Trophoblast cell (in vitro differentiated cells and primary cell): Measurements from ENCODE around the gene TMLHE.
"Not testable (repeated sequence)": the region's sequence is repeated elsewhere in the genome, so short reads cannot be mapped to it uniquely, and the experiment has no call there.

Source experiments
- DNase-seq, 2 donors: peaks; one replicate each; pipeline ENCODE4 v3.0.0-alpha.2; 2016
- H2AFZ ChIP-seq: 2 replicates; pipeline ENCODE4 v1.6.1; 2013; ENCODE audit warnings: low read length, moderate library complexity, mild to moderate bottlenecking; ENCODE audit not compliant: insufficient read depth, poor library complexity
- H2AK5ac ChIP-seq: 2 replicates; pipeline ENCODE4 v1.6.1; 2013; ENCODE audit warnings: mild to moderate bottlenecking, low read length
- H2BK120ac ChIP-seq: 2 replicates; pipeline ENCODE4 v1.6.1; 2013; ENCODE audit warnings: low read length, mild to moderate bottlenecking, moderate library complexity; ENCODE audit not compliant: insufficient read depth, poor library complexity
- H2BK12ac ChIP-seq: 2 replicates; pipeline ENCODE4 v1.6.1; 2013; ENCODE audit warnings: mild to moderate bottlenecking, low read length, moderate library complexity
- H2BK5ac ChIP-seq: 2 replicates; pipeline ENCODE4 v1.6.1; 2013; ENCODE audit warnings: low read length, low read depth, moderate library complexity, mild to moderate bottlenecking; ENCODE audit not compliant: poor library complexity
- H3K14ac ChIP-seq: 2 replicates; pipeline ENCODE4 v1.6.1; 2013; ENCODE audit warnings: mild to moderate bottlenecking, low read length
- H3K18ac ChIP-seq: 2 replicates; pipeline ENCODE4 v1.6.1; 2013; ENCODE audit warnings: mild to moderate bottlenecking, low read length
- H3K23ac ChIP-seq: 2 replicates; pipeline ENCODE4 v1.6.1; 2013; ENCODE audit warnings: low read length
- H3K27ac ChIP-seq: 2 replicates; pipeline ENCODE4 v1.5.1; 2013; ENCODE audit warnings: low read depth, mild to moderate bottlenecking, inconsistent platforms, low read length, moderate library complexity
- H3K27me3 ChIP-seq: 2 replicates; pipeline ENCODE4 v1.6.1; 2013; ENCODE audit warnings: inconsistent platforms, mild to moderate bottlenecking, low read length, moderate library complexity; ENCODE audit not compliant: insufficient read depth
- H3K36me3 ChIP-seq, 2 experiments: 1 replicate in 1 of 2; 2 replicates in 1 of 2; pipeline ENCODE4 v1.6.1; 2013; ENCODE audit warnings: low read length in 2 of 2, mild to moderate bottlenecking in 2 of 2, moderate library complexity in 1 of 2; ENCODE audit not compliant: insufficient read depth in 2 of 2, control insufficient read depth in 1 of 2
- H3K4ac ChIP-seq: 2 replicates; pipeline ENCODE4 v1.6.1; 2013; ENCODE audit warnings: low read depth, mild to moderate bottlenecking, low read length, moderate library complexity
- H3K4me1 ChIP-seq, 2 experiments: 1 replicate in 1 of 2; 2 replicates in 1 of 2; pipeline ENCODE4 v1.6.1; 2013; ENCODE audit warnings: low read length in 2 of 2, mild to moderate bottlenecking in 2 of 2, moderate library complexity in 1 of 2; ENCODE audit not compliant: insufficient read depth in 2 of 2, control insufficient read depth in 1 of 2
- H3K4me2 ChIP-seq: 2 replicates; pipeline ENCODE4 v1.6.1; 2013; ENCODE audit warnings: inconsistent platforms, mild to moderate bottlenecking, low read length, moderate library complexity
- H3K4me3 ChIP-seq: 2 replicates; pipeline ENCODE4 v1.5.1; 2013; ENCODE audit warnings: mild to moderate bottlenecking, low read depth, low read length, inconsistent platforms
- H3K79me1 ChIP-seq: one replicate; pipeline ENCODE4 v1.6.1; 2013; ENCODE audit warnings: low read length
- H3K79me2 ChIP-seq: 2 replicates; pipeline ENCODE4 v1.6.1; 2013; ENCODE audit warnings: low read length, mild to moderate bottlenecking; ENCODE audit not compliant: control insufficient read depth, insufficient read depth, poor library complexity
- H3K9ac ChIP-seq: 2 replicates; pipeline ENCODE4 v1.6.1; 2013; ENCODE audit warnings: mild to moderate bottlenecking, low read length
- H3K9me3 ChIP-seq: 2 replicates; pipeline ENCODE4 v1.6.1; 2013; ENCODE audit warnings: low read depth, mild to moderate bottlenecking, control low read depth, inconsistent platforms, low read length; ENCODE audit not compliant: insufficient read depth
- H4K12ac ChIP-seq: 2 replicates; pipeline ENCODE4 v1.6.1; 2013; ENCODE audit warnings: low read depth, mild to moderate bottlenecking, low read length, moderate library complexity
- H4K8ac ChIP-seq: 2 replicates; pipeline ENCODE4 v1.6.1; 2013; ENCODE audit warnings: low read depth, mild to moderate bottlenecking, low read length, moderate library complexity
- H4K91ac ChIP-seq: one replicate; pipeline ENCODE4 v1.6.1; 2013; ENCODE audit warnings: low read depth, mild to moderate bottlenecking, low read length, moderate library complexity
- WGBS: extraction: QIAGEN DNeasy Blood & Tissue Kit; methylation state at CpG from one replicate; pipeline ENCODE4 v1.1.7; 2013; ENCODE audit warnings: missing lambda C conversion rate; ENCODE audit not compliant: insufficient read length, insufficient coverage; ENCODE audit errors: extremely low coverage; 5-methylcytosine and 5-hydroxymethylcytosine counted together

TMLHE gene

GRCh38 chrX:155460501-155460900, 152.3 kb downstream of the TMLHE start:
- not testable (repeated sequence) for H3K36me3 ChIP-seq, H2AFZ ChIP-seq, H3K27me3 ChIP-seq, H4K91ac ChIP-seq, H3K79me2 ChIP-seq, H3K18ac ChIP-seq, H3K9ac ChIP-seq, H3K4ac ChIP-seq, H3K4me2 ChIP-seq, H2BK12ac ChIP-seq, H3K23ac ChIP-seq, H2BK5ac ChIP-seq, H4K8ac ChIP-seq, H2BK120ac ChIP-seq, DNase-seq, H3K14ac ChIP-seq, H3K27ac ChIP-seq, H3K79me1 ChIP-seq, H3K4me3 ChIP-seq, H2AK5ac ChIP-seq, H3K4me1 ChIP-seq, H3K9me3 ChIP-seq, H4K12ac ChIP-seq
- no CpG with 5 or more reads among the region's 8 CpGs for WGBS

- not testable (repeated sequence) for H4K91ac ChIP-seq, H4K8ac ChIP-seq, H2BK12ac ChIP-seq, H3K79me1 ChIP-seq, H2AK5ac ChIP-seq, H3K4ac ChIP-seq, H4K12ac ChIP-seq, H3K4me3 ChIP-seq, DNase-seq, H3K9ac ChIP-seq, H3K36me3 ChIP-seq, H3K79me2 ChIP-seq, H3K18ac ChIP-seq, H3K27me3 ChIP-seq, H3K14ac ChIP-seq, H3K27ac ChIP-seq, H2BK5ac ChIP-seq, H3K9me3 ChIP-seq, H2BK120ac ChIP-seq, H3K4me2 ChIP-seq, H3K23ac ChIP-seq, H2AFZ ChIP-seq, H3K4me1 ChIP-seq
- WGBS, result no CpG with 5 or more reads among the region's 51 CpGs
Observed at GRCh38 chrX:155458471-155458870, 154.3 kb downstream of the TMLHE start, which contains the start of gene F8A3. Gene F8A3, minus strand, starts transcription at chrX:155458620. Its CDS starts 20 bp downstream, at chrX:155458600.

- H4K12ac ChIP-seq, H3K4me1 ChIP-seq: not testable (repeated sequence)
- WGBS, result no CpG with 5 or more reads among the region's 97 CpGs
Observed at GRCh38 chrX:155457761-155458447, 154.8 kb downstream of the TMLHE start.

GRCh38 chrX:155441097-155441496, 171.7 kb downstream of the TMLHE start:
- Histone ChIP-seq H4K12ac (no peak overlapping the region), H3K23ac (no peak overlapping the region), H3K79me2 (no peaks in the 10 kb centered on the region), H2BK5ac (no peak overlapping the region), H3K36me3 (peaks cover 0 to 3% of the 10 kb centered on the region in 2 experiments), H3K9me3 (peaks cover 6% of the 10 kb centered on the region), H3K9ac (no peak overlapping the region), H3K4me3 (no peak overlapping the region), H3K4me1 (no peaks in the 10 kb centered on the region), H2AK5ac (no peak overlapping the region), H3K27ac (no peak overlapping the region), H3K79me1 (no peaks in the 10 kb centered on the region), H3K4ac (no peak overlapping the region), H3K18ac (no peak overlapping the region), H2AFZ (no peak overlapping the region), H4K91ac (no peak overlapping the region), H4K8ac (no peak overlapping the region), H3K4me2 (no peak overlapping the region), H2BK120ac (no peak overlapping the region), H2BK12ac (no peak overlapping the region), H3K27me3 (no peaks in the 10 kb centered on the region), H3K14ac (no peak overlapping the region)
- DNase-seq, result no peak

More at GRCh38 chrX:155457761-155458447, 154.8 kb downstream of the TMLHE start:
- not testable (repeated sequence) for H2BK120ac ChIP-seq, H3K27ac ChIP-seq, H3K79me2 ChIP-seq, H2AFZ ChIP-seq, H3K4ac ChIP-seq, H3K27me3 ChIP-seq, H2BK5ac ChIP-seq, H3K4me3 ChIP-seq, H3K14ac ChIP-seq, H4K8ac ChIP-seq, DNase-seq, H3K9ac ChIP-seq, H3K9me3 ChIP-seq, H4K91ac ChIP-seq, H3K23ac ChIP-seq, H2BK12ac ChIP-seq, H3K4me2 ChIP-seq, H3K36me3 ChIP-seq, H3K79me1 ChIP-seq, H2AK5ac ChIP-seq, H3K18ac ChIP-seq
